Measurements from ENCODE around the gene PARD3B. TPM values are rescaled to one million over a fixed set of nuclear protein-coding genes. Genes with fewer than 3 reads are reported as not detected.

Gene PARD3B
- total and polyA plus RNA-seq, 2 of the 8 experiments (the other 6 are each of a cell fraction or from before 2014, with no cell fraction given) = 1.2 to 5.7 TPM

DNA sequence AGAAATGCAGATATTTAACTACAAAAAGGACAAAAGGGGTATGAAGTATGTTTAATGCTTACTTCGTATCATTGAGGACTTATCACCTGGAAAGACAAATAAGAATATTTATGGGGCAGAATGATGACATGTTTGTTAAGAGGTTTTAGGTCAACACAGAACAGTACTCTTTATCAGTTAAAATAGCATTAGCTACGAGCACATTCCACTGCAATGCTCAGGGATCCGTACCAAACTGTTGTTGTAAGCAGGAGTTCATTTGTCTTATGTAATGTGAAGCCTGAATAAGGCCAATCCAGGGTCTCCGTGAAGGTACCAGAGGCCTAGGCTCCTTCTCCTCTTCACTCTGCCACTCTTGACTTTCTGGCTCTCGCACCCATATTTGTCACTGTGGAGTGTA, 671.3 kb downstream of the PARD3B start:
- Histone ChIP-seq H3K18ac (ENCODE audit: extremely low read depth, low read length) (no peak overlapping the region), H3K9ac (replicated peaks in 1 of 4; ENCODE audit: extremely low read depth in 1 of 4, low read depth in 3 of 4, low read length in 3 of 4) (no peak overlapping the region), H3K79me2 (ENCODE audit: control insufficient read depth in 1 of 2, insufficient read depth in 2 of 2, low read length in 2 of 2) (no peaks in the 10 kb centered on the region), H3K79me1 (ENCODE audit: low read depth, low read length) (no peaks in the 10 kb centered on the region), H3K27ac (ENCODE audit: low read depth, low read length) (no peak overlapping the region), H4K20me1 (replicated peaks in 1 of 2; ENCODE audit: control insufficient read depth in 1 of 2, insufficient read depth in 2 of 2, low read length in 2 of 2) (no peaks in the 10 kb centered on the region), H2BK12ac (ENCODE audit: low read depth, low read length) (no peak overlapping the region), H3K9me3 (ENCODE audit: insufficient read depth in 2 of 2, low read depth in 1 of 2, low read length in 1 of 2) (no peaks in the 10 kb centered on the region), H3K4me3 (ENCODE audit: extremely low read depth in 1 of 4, insufficient read depth in 2 of 4, low read depth in 3 of 4, low read length in 4 of 4) (no peak overlapping the region), H3K36me3 (ENCODE audit: control insufficient read depth in 2 of 4, insufficient read depth in 4 of 4, low read length in 3 of 4) (no peaks in the 10 kb centered on the region), H2AFZ (ENCODE audit: low read length) (no peak overlapping the region), H3K4me2 (ENCODE audit: insufficient read depth in 1 of 2, low read depth in 2 of 2, low read length in 2 of 2) (no peak overlapping the region), H2BK120ac (replicated peaks; ENCODE audit: low read depth, low read length) (no peak overlapping the region), H4K5ac (ENCODE audit: insufficient read length, low read depth, low read length) (no peak overlapping the region), H3K4me1 (replicated peaks in 1 of 4; ENCODE audit: control insufficient read depth in 3 of 4, insufficient read depth in 4 of 4, low read length in 3 of 4) (peaks cover 0 to 4% (median 0%) of the 10 kb centered on the region in 4 experiments; a peak in 1 of 7 replicates), H4K8ac (ENCODE audit: extremely low read depth, insufficient read depth, low read length) (no peak overlapping the region), H3K56ac (replicated peaks; ENCODE audit: insufficient read length, low read depth, low read length) (no peak overlapping the region), H2AK5ac (ENCODE audit: low read depth, low read length) (no peak overlapping the region), H3K23me2 (ENCODE audit: low read depth, low read length) (no peaks in the 10 kb centered on the region), H3K23ac (ENCODE audit: insufficient read length) (no peak overlapping the region), H2BK15ac (ENCODE audit: low read length) (no peak overlapping the region), H2BK5ac (ENCODE audit: low read depth, low read length) (no peak overlapping the region), H3K27me3 (replicated peaks in 1 of 4; ENCODE audit: control insufficient read depth in 3 of 4, extremely low read depth in 1 of 4, insufficient read depth in 3 of 4, low read length in 3 of 4) (no peaks in the 10 kb centered on the region; a peak in 1 of 7 replicates), H3K4ac (replicated peaks; ENCODE audit: insufficient read length, low read depth, low read length) (no peak overlapping the region), H4K91ac (replicated peaks; ENCODE audit: insufficient read length, low read length) (no peak overlapping the region), H3K14ac (ENCODE audit: insufficient read length) (no peak overlapping the region), H2BK20ac (ENCODE audit: low read length) (no peak overlapping the region)
- DNase-seq (ENCODE audit: low read depth in 1 of 2, low spot score in 2 of 2) (no peak), FAIRE-seq (no peak)
- ChIA-PET CTCF (ENCODE audit: partially characterized antibody) (interaction anchor here (0.6 to 1.8 kb wide), 4 partner anchors 21 to 725 kb away, joined by 4 to 6 read pairs (median 5); no protein-coding TSS in a partner anchor), POLR2A (ENCODE audit: partially characterized antibody) (no interaction called here)
- TF ChIP-seq, protein P1, sequence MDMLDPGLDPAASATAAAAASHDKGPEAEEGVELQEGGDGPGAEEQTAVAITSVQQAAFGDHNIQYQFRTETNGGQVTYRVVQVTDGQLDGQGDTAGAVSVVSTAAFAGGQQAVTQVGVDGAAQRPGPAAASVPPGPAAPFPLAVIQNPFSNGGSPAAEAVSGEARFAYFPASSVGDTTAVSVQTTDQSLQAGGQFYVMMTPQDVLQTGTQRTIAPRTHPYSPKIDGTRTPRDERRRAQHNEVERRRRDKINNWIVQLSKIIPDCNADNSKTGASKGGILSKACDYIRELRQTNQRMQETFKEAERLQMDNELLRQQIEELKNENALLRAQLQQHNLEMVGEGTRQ (IDR thresholded peaks at IDR 0.05; ENCODE audit: low read length) = no peak
- no peak for TF ChIP-seq FOSL1 (IDR thresholded peaks at IDR 0.05; ENCODE audit: insufficient read depth, low read depth, low read length)
- TF ChIP-seq HDAC2 (IDR thresholded peaks at IDR 0.05; ENCODE audit: borderline replicate concordance in 1 of 2, low read depth in 2 of 2, low read length in 2 of 2) = no peak
- TF ChIP-seq POLR2AphosphoS5 (IDR thresholded peaks at IDR 0.05; ENCODE audit: low read depth, low read length) = no peak
- TF ChIP-seq CTBP2 (IDR thresholded peaks at IDR 0.05; ENCODE audit: borderline replicate concordance, insufficient read depth, insufficient read length, low read length) = no peak
- no peak for TF ChIP-seq EP300 (IDR thresholded peaks at IDR 0.05; ENCODE audit: borderline replicate concordance in 1 of 2, low read depth in 2 of 2, low read length in 2 of 2)
- no peak for TF ChIP-seq SP2 (IDR thresholded peaks at IDR 0.05; ENCODE audit: low read length)
- TF ChIP-seq RFX5 (IDR thresholded peaks at IDR 0.05; ENCODE audit: borderline replicate concordance, low read depth, low read length) = no peak
- no peak for TF ChIP-seq MAFK (IDR thresholded peaks at IDR 0.05; ENCODE audit: low read depth, low read length)
- TF ChIP-seq, protein P2, sequence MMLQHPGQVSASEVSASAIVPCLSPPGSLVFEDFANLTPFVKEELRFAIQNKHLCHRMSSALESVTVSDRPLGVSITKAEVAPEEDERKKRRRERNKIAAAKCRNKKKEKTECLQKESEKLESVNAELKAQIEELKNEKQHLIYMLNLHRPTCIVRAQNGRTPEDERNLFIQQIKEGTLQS (IDR thresholded peaks at IDR 0.05; ENCODE audit: insufficient read depth, low read depth, low read length) = no peak
- WGBS, 2 experiments (ENCODE audit: extremely low coverage in 1 of 2, insufficient coverage in 1 of 2, insufficient read length in 1 of 2, insufficient replicate concordance in 2 of 2, low coverage in 1 of 2, low lambda C conversion rate in 2 of 2, missing lambda C conversion rate in 1 of 2) = 76% methylated on average over 5 of the region's 5 CpGs; no CpG with 5 or more reads in 1 of the 2 experiments

Data from H1 (cell line).